DND-41 (cell line): Measurements from ENCODE around the gene THBD.

Experiments used
- ATAC-seq: fragments of 200-7000 bp; cut with Tn5 transposase; 3 replicates; pipeline ENCODE4 v1.9.1; 2021; ENCODE audit warnings: low read depth; ENCODE audit not compliant: insufficient read depth
- DNase-seq: peaks from one replicate; pipeline ENCODE4 v3.0.0-alpha.2; 2020
- H2AFZ ChIP-seq: 2 replicates; pipeline ENCODE4 v1.6.0; 2012; ENCODE audit warnings: low read depth, low read length
- H3K27ac ChIP-seq: 2 replicates; pipeline ENCODE4 v1.5.1; 2012; ENCODE audit warnings: low read length, inconsistent platforms
- H3K27me3 ChIP-seq: fragments of 200-600 bp; sonication (generic); 2 replicates; pipeline ENCODE4 v1.6.0; 2012; ENCODE audit warnings: low read length, mild to moderate bottlenecking, inconsistent platforms; ENCODE audit not compliant: insufficient read depth, poor library complexity
- H3K36me3 ChIP-seq: 2 replicates; pipeline ENCODE4 v1.5.1; 2012; ENCODE audit warnings: low read length, inconsistent platforms; ENCODE audit not compliant: insufficient read depth
- H3K4me1 ChIP-seq: 2 replicates; pipeline ENCODE4 v1.5.1; 2012; ENCODE audit warnings: mild to moderate bottlenecking, low read length; ENCODE audit not compliant: insufficient read depth
- H3K4me2 ChIP-seq: 2 replicates; pipeline ENCODE4 v1.6.0; 2012; ENCODE audit warnings: mild to moderate bottlenecking, moderate library complexity, low read length, inconsistent platforms; ENCODE audit not compliant: insufficient read depth
- H3K4me3 ChIP-seq, 2 experiments: fragments of 200-600 bp in 1 of 2; shearing (Covaris generic) in 1 of 2; 2 replicates each; pipeline ENCODE4 v1.5.1; 2012 to 2016; ENCODE audit warnings: inconsistent platforms in 2 of 2, low read length in 2 of 2, mild to moderate bottlenecking in 2 of 2, low read depth in 1 of 2, moderate library complexity in 1 of 2
- H3K79me2 ChIP-seq: 2 replicates; pipeline ENCODE4 v1.6.0; 2012; ENCODE audit warnings: low read length, inconsistent platforms; ENCODE audit not compliant: insufficient read depth
- H3K9ac ChIP-seq: 2 replicates; pipeline ENCODE4 v1.6.0; 2012; ENCODE audit warnings: low read depth, mild to moderate bottlenecking, inconsistent platforms, low read length, moderate library complexity
- H3K9me3 ChIP-seq: 2 replicates; pipeline ENCODE4 v1.5.1; 2012; ENCODE audit warnings: low read length, moderate library complexity, mild to moderate bottlenecking, inconsistent platforms; ENCODE audit not compliant: insufficient read depth, severe bottlenecking
- H4K20me1 ChIP-seq: 2 replicates; pipeline ENCODE4 v1.6.0; 2012; ENCODE audit warnings: low read length; ENCODE audit not compliant: insufficient read depth
- EZH2 ChIP-seq: IDR thresholded peaks from 3 replicates; pipeline ENCODE4 v1.6.1; 2012; ENCODE audit warnings: borderline replicate concordance, low read depth, mild to moderate bottlenecking, moderate library complexity, low read length, inconsistent platforms; ENCODE audit not compliant: severe bottlenecking
- TF ChIP-seq, protein P1 (sequence below): IDR thresholded peaks from 2 replicates; pipeline ENCODE4 v1.5.1; 2012; ENCODE audit warnings: borderline replicate concordance, low read length, moderate library complexity, mild to moderate bottlenecking; ENCODE audit not compliant: poor library complexity, severe bottlenecking; ENCODE audit errors: extremely low read depth

The THBD gene

DNA sequence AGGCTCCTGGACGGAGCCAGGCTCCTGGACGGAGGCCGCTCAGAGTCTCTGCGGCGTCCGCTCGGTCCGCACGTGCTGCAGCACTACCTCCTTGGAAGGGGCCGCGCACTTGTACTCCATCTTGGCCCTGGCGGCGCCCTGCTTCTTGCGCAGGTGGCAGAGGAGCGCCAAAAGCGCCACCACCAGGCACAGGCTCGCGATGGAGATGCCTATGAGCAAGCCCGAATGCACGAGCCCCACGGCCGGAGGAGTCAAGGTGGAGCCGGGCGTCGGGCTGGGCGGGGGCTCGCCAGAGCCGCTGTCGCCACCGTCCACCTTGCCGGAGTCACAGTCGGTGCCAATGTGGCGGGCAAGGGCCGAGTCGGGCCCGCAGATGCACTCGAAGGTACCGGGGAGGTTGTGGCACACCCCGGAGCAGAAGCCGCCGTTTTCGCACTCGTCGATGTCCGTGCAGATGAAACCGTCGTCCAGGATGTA lies 1.7 kb downstream of the THBD start:
- no peaks in the 10 kb centered on the region for H3K27me3 ChIP-seq
- no peak overlapping the region for H2AFZ ChIP-seq
- no peak overlapping the region for H3K4me2 ChIP-seq
- H3K79me2 ChIP-seq, result no peaks in the 10 kb centered on the region
- no peak overlapping the region for H3K4me3 ChIP-seq
- H3K9ac ChIP-seq, result no peak overlapping the region
- no peak overlapping the region for H3K27ac ChIP-seq
- no peak for ATAC-seq
- no peak for DNase-seq
- no peak for TF ChIP-seq EZH2
- TF ChIP-seq, protein P1, sequence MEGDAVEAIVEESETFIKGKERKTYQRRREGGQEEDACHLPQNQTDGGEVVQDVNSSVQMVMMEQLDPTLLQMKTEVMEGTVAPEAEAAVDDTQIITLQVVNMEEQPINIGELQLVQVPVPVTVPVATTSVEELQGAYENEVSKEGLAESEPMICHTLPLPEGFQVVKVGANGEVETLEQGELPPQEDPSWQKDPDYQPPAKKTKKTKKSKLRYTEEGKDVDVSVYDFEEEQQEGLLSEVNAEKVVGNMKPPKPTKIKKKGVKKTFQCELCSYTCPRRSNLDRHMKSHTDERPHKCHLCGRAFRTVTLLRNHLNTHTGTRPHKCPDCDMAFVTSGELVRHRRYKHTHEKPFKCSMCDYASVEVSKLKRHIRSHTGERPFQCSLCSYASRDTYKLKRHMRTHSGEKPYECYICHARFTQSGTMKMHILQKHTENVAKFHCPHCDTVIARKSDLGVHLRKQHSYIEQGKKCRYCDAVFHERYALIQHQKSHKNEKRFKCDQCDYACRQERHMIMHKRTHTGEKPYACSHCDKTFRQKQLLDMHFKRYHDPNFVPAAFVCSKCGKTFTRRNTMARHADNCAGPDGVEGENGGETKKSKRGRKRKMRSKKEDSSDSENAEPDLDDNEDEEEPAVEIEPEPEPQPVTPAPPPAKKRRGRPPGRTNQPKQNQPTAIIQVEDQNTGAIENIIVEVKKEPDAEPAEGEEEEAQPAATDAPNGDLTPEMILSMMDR, result no peak
- no peaks in the 10 kb centered on the region for H3K4me1 ChIP-seq
- H4K20me1 ChIP-seq, result no peaks in the 10 kb centered on the region
- H3K36me3 ChIP-seq, result no peaks in the 10 kb centered on the region
- H3K9me3 ChIP-seq, result no peaks in the 10 kb centered on the region

- Histone ChIP-seq H3K27me3 (no peaks in the 10 kb centered on the region), H2AFZ (no peak overlapping the region), H4K20me1 (no peaks in the 10 kb centered on the region), H3K36me3 (no peaks in the 10 kb centered on the region), H3K79me2 (no peaks in the 10 kb centered on the region), H3K4me2 (no peak overlapping the region), H3K4me1 (no peaks in the 10 kb centered on the region), H3K4me3 (no peak overlapping the region), H3K9me3 (no peaks in the 10 kb centered on the region), H3K9ac (no peak overlapping the region), H3K27ac (no peak overlapping the region)
- ATAC-seq, result no peak
- DNase-seq, result no peak
- TF ChIP-seq EZH2, result no peak
- TF ChIP-seq, protein P1, result no peak
Measured at GRCh38 chr20:23047001-23047737, 2.3 kb downstream of the THBD start.

GRCh38 chr20:23046431-23046830 lies 3.0 kb downstream of the THBD start:
- H2AFZ ChIP-seq, result no peak overlapping the region
- DNase-seq (no peak), ATAC-seq (no peak)
- H3K9ac ChIP-seq, result no peak overlapping the region
- H3K27me3 ChIP-seq, result no peaks in the 10 kb centered on the region
- no peaks in the 10 kb centered on the region for H3K9me3 ChIP-seq
- H3K4me2 ChIP-seq, result no peak overlapping the region
- H3K27ac ChIP-seq, result no peak overlapping the region
- H3K4me1 ChIP-seq, result no peaks in the 10 kb centered on the region
- no peaks in the 10 kb centered on the region for H3K79me2 ChIP-seq
- H3K4me3 ChIP-seq, result no peak overlapping the region
- H3K36me3 ChIP-seq, result no peaks in the 10 kb centered on the region
- TF ChIP-seq, protein P1, result no peak
- TF ChIP-seq EZH2, result no peak
- H4K20me1 ChIP-seq, result no peaks in the 10 kb centered on the region

- peak; percentile 48; the same call in 1 of the 3 replicates for ATAC-seq
- H3K36me3 ChIP-seq, result no peaks in the 10 kb centered on the region
- no peak overlapping the region for H3K9ac ChIP-seq
- peak; percentile 27 for DNase-seq
- no peaks in the 10 kb centered on the region for H3K79me2 ChIP-seq
- TF ChIP-seq EZH2, result no peak
- TF ChIP-seq, protein P1, result peak; percentile 54
- H3K4me3 ChIP-seq, result no peak overlapping the region
- no peak overlapping the region for H3K27ac ChIP-seq
- H2AFZ ChIP-seq, result no peak overlapping the region
- H3K27me3 ChIP-seq, result no peaks in the 10 kb centered on the region
- H3K4me2 ChIP-seq, result no peak overlapping the region
- no peaks in the 10 kb centered on the region for H4K20me1 ChIP-seq
- H3K9me3 ChIP-seq, result no peaks in the 10 kb centered on the region
- no peaks in the 10 kb centered on the region for H3K4me1 ChIP-seq
Measured at GRCh38 chr20:23043376-23043775, 6.1 kb downstream of the THBD start.
